Hepatocyte (in vitro differentiated cells): Measurements from ENCODE around the gene DYDC2.

Experiments
- EZH2phosphoT487 ChIP-seq: fragments of 200-600 bp; sonication (generic); IDR thresholded peaks from one replicate; pipeline ENCODE4 v1.6.1; 2018; ENCODE audit warnings: antibody characterized with exemption, mild to moderate bottlenecking, low read depth, moderate library complexity; ENCODE audit not compliant: unreplicated experiment, severe bottlenecking
- TF ChIP-seq, protein P1 (sequence below): fragments of 200-600 bp; sonication (generic); IDR thresholded peaks from 2 replicates; pipeline ENCODE4 v1.5.1; 2016; ENCODE audit warnings: antibody characterized with exemption, mild to moderate bottlenecking; ENCODE audit not compliant: poor library complexity

DNA sequence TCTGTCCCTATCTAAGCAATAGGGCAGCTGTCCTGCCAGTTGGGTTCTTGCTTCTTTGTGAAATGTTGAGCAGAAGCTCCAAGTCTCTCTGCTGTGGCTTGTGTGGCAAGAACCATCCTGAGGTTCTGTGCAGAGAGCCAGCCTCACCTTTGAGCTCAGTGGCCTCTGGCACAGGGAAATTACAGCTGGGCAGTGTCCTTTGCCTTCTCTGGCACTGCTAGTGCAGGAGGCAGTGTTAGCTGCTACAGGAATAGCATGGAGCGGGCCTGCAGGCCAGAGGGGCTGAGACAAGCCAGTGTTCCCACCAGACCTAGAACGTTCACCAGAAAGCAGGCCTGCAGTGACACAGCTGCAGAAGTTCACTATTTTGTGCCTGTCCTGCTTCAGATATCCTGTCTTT, 53.5 kb downstream of the DYDC2 start:
- TF ChIP-seq, protein P1, sequence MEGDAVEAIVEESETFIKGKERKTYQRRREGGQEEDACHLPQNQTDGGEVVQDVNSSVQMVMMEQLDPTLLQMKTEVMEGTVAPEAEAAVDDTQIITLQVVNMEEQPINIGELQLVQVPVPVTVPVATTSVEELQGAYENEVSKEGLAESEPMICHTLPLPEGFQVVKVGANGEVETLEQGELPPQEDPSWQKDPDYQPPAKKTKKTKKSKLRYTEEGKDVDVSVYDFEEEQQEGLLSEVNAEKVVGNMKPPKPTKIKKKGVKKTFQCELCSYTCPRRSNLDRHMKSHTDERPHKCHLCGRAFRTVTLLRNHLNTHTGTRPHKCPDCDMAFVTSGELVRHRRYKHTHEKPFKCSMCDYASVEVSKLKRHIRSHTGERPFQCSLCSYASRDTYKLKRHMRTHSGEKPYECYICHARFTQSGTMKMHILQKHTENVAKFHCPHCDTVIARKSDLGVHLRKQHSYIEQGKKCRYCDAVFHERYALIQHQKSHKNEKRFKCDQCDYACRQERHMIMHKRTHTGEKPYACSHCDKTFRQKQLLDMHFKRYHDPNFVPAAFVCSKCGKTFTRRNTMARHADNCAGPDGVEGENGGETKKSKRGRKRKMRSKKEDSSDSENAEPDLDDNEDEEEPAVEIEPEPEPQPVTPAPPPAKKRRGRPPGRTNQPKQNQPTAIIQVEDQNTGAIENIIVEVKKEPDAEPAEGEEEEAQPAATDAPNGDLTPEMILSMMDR = no peak
- TF ChIP-seq EZH2phosphoT487 = no peak
